ENCODE measurements around the gene PRF1.

PRF1 gene

DNA sequence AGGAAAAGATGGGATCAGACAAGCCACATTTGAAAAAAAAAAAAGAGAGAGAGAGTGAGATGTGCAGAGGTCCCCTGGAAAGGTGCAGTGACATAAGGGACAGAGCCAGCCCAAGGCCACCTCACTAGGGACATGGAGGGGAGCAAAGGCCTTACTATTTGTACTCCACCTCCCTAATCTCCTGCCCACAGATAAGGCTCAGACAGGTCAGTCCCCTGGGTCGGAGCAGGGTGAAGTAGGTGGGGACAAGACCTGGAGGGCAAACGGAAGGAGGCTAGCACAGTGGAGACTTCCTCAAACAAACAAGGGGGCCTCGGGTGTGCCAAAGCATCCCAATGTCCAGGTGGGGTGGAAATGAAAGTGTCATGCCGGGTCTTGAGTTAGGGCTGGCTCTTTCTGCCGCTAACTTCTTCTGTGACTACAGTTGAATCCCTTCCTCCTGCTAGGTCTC is 7.0 kb downstream of the PRF1 start:
- Histone ChIP-seq H3K9me3 (ENCODE audit: control insufficient read depth in 1 of 2, low read length in 2 of 2) (no peaks in the 10 kb centered on the region), H3K4me1 (ENCODE audit: control insufficient read depth in 1 of 2, insufficient read depth in 2 of 2, low read length in 2 of 2) (peaks cover 8 to 9% of the 10 kb centered on the region in 2 donors), H3K27ac (ENCODE audit: low read depth, low read length) (no peak overlapping the region), H3K9ac (ENCODE audit: low read depth in 1 of 2, low read length in 2 of 2) (no peak overlapping the region), H3K4me3 (ENCODE audit: low read depth in 1 of 2, low read length in 2 of 2) (no peak overlapping the region), H3K27me3 (ENCODE audit: control insufficient read depth in 1 of 2, insufficient read depth in 2 of 2, low read length in 2 of 2) (no peaks in the 10 kb centered on the region), H3K36me3 (ENCODE audit: control insufficient read depth in 1 of 2, insufficient read depth in 2 of 2, low read length in 2 of 2) (no peaks in the 10 kb centered on the region)

DNA sequence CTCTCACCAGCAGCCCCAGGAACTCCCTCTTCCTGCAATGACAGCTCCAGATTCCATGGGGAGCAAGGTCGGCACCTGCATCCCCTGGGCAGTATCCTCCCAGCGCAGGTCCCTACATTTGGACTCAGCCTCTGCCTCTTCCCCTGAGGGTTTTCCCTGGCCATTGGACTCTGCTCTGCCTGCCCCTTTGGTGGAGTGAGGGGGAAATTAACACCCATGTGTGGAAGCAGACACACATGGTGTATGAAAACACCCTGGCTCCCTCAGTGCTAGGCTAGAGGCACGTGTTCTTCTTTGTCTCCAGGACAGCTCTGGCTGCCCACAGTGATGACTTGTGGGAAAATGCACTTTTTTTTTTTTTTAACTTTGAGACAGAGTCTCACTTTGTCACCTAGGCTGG is 8.4 kb downstream of the PRF1 start:
- no peaks in the 10 kb centered on the region for H3K9me3 ChIP-seq (ENCODE audit: control insufficient read depth in 1 of 2, low read length in 2 of 2)
- H3K4me3 ChIP-seq (ENCODE audit: low read depth in 1 of 2, low read length in 2 of 2) = no peak overlapping the region
- no peaks in the 10 kb centered on the region for H3K36me3 ChIP-seq (ENCODE audit: control insufficient read depth in 1 of 2, insufficient read depth in 2 of 2, low read length in 2 of 2)
- no peak overlapping the region for H3K27ac ChIP-seq (ENCODE audit: low read depth, low read length)
- H3K27me3 ChIP-seq (ENCODE audit: control insufficient read depth in 1 of 2, insufficient read depth in 2 of 2, low read length in 2 of 2) = no peaks in the 10 kb centered on the region
- H3K4me1 ChIP-seq (ENCODE audit: control insufficient read depth in 1 of 2, insufficient read depth in 2 of 2, low read length in 2 of 2) = peaks cover 9 to 11% of the 10 kb centered on the region in 2 donors
- H3K9ac ChIP-seq (ENCODE audit: low read depth in 1 of 2, low read length in 2 of 2) = no peak overlapping the region

DNA sequence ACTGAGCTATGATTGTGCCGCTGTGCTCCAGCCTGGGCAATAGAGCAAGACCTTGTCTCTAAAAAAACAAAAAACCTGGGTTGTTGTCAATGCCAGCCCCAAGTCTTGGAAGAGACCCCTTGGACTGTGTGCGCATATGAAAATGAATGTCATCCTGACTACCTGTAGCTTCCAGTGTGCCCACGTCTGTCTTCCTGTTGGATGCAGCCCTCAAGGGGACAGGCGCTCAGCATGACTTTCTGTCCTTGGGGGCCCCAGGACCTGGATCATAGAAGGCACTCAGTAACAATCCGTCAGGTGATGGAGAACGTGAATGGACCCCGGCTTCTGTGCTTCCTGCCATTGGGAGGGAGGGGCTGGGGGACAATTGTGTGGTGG is 9.0 kb downstream of the PRF1 start:
- no peaks in the 10 kb centered on the region for H3K27me3 ChIP-seq (ENCODE audit: control insufficient read depth in 1 of 2, insufficient read depth in 2 of 2, low read length in 2 of 2)
- no peaks in the 10 kb centered on the region for H3K36me3 ChIP-seq (ENCODE audit: control insufficient read depth in 1 of 2, insufficient read depth in 2 of 2, low read length in 2 of 2)
- no peak overlapping the region for H3K27ac ChIP-seq (ENCODE audit: low read depth, low read length)
- H3K4me1 ChIP-seq (ENCODE audit: control insufficient read depth in 1 of 2, insufficient read depth in 2 of 2, low read length in 2 of 2) = peaks cover 9 to 11% of the 10 kb centered on the region in 2 donors
- H3K9me3 ChIP-seq (ENCODE audit: control insufficient read depth in 1 of 2, low read length in 2 of 2) = no peaks in the 10 kb centered on the region
- no peak overlapping the region for H3K9ac ChIP-seq (ENCODE audit: low read depth in 1 of 2, low read length in 2 of 2)
- H3K4me3 ChIP-seq (ENCODE audit: low read depth in 1 of 2, low read length in 2 of 2) = no peak overlapping the region

DNA sequence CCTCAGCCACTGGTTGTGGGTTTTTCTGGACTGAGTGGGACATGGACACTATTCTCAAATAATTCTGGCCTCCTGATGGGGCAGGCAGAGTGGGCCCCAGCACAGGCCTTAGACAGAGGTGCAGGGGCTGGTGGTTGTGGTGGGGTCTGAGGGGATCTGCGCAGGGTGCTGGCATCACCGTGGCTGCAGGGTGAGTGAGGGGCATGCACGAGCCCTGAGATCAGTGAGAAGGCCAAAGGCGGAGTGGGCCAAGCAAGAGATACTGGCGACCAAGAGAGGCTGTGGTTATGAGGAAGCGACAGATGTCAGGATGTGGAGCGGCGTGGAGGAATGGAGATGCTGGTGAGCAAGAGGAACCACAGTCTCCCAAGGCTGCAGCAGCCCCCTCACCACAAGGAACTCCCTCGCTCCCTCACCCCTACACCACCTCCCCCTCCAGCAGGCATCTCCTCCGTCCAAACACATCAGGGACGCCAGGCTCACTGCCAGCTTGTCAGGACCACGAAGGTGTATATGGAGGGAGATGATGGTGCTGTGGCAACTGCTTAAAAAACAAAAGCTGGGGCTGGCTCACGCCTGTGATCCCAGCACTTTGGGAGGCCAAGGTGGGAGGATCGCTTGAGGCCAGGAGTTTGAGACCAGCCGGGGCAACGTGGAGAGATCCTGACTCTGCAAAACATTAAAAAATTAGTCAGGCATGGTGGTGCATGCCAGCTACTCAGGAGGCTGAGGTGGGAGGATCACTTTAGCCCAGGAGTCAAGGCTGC is 9.6 kb downstream of the PRF1 start:
- no peaks in the 10 kb centered on the region for H3K9me3 ChIP-seq (ENCODE audit: control insufficient read depth in 1 of 2, low read length in 2 of 2)
- no peaks in the 10 kb centered on the region for H3K27me3 ChIP-seq (ENCODE audit: control insufficient read depth in 1 of 2, insufficient read depth in 2 of 2, low read length in 2 of 2)
- no peak overlapping the region for H3K27ac ChIP-seq (ENCODE audit: low read depth, low read length)
- H3K4me1 ChIP-seq (ENCODE audit: control insufficient read depth in 1 of 2, insufficient read depth in 2 of 2, low read length in 2 of 2) = peaks cover 9 to 11% of the 10 kb centered on the region in 2 donors
- no peak overlapping the region for H3K9ac ChIP-seq (ENCODE audit: low read depth in 1 of 2, low read length in 2 of 2)
- H3K4me3 ChIP-seq (ENCODE audit: low read depth in 1 of 2, low read length in 2 of 2) = no peak overlapping the region
- H3K36me3 ChIP-seq (ENCODE audit: control insufficient read depth in 1 of 2, insufficient read depth in 2 of 2, low read length in 2 of 2) = no peaks in the 10 kb centered on the region

DNA sequence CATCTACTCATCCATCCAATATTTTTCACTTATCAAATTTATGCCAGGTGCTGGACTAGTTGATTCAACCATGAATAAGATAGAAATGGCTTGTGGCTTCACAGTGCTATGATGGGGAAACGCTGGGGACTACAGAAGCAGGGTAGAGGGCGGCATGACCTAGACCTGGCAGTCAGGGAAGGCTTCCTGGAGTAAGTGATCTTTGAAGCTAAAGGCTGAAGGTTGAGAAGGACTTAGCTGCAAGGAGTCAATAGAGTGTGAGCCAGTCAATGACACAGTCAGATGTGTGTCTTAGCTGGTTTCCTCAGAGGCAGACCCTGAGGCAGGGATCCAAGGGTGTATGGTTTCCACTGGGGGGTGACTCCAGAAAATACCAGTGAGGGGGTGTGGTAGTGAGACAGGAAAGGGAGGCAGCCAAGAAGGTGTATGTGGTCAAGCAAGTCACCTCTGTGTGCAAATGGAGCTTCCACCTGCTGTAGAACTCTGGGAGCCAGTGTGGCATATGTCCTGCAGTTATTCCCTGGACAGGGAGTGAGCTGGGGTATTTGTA is 10.3 kb downstream of the PRF1 start:
- Histone ChIP-seq H3K36me3 (ENCODE audit: control insufficient read depth in 1 of 2, insufficient read depth in 2 of 2, low read length in 2 of 2) (no peaks in the 10 kb centered on the region), H3K4me3 (ENCODE audit: low read depth in 1 of 2, low read length in 2 of 2) (no peak overlapping the region), H3K9ac (ENCODE audit: low read depth in 1 of 2, low read length in 2 of 2) (no peak overlapping the region), H3K9me3 (ENCODE audit: control insufficient read depth in 1 of 2, low read length in 2 of 2) (no peaks in the 10 kb centered on the region), H3K27ac (ENCODE audit: low read depth, low read length) (no peak overlapping the region), H3K27me3 (ENCODE audit: control insufficient read depth in 1 of 2, insufficient read depth in 2 of 2, low read length in 2 of 2) (no peaks in the 10 kb centered on the region), H3K4me1 (ENCODE audit: control insufficient read depth in 1 of 2, insufficient read depth in 2 of 2, low read length in 2 of 2) (peaks cover 9 to 11% of the 10 kb centered on the region in 2 donors)

DNA sequence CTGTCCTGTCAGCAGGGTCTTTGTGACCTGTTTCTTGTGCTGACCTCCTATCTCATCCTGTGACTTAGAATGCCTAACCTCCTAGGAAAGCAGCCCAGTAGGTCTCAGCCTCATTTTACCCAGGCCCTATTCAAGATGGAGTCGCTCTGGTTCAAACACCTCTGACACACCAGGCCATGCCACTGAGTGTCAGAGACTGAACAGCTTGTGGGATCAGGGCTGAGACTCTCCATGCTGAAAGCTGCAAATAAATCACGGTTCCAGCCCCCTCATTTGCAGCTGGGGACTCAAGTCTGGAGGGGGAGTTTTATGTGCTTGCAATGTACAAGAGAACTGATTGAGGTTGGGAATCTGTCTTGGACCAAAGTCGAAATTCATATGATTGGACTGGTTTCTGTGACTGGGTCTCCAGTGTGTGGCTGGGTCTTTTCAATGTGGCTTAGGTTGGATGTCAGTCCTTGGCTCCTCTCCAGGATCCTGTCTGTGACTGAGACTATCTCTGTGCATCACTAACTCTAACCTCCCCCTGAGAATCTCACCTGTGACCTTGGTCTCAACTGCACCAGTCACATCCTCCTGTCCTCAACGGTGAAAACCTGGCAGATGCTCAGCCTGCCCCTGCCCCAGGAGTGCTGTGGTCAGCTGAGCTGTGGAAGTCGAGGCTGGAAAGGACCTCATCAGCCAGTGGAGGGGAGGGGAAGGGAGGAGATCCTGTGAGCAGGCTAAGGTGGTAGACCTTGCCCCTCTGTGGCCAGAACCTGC is 11.7 kb downstream of the PRF1 start:
- H3K27ac ChIP-seq (ENCODE audit: low read depth, low read length) = no peak overlapping the region
- H3K9me3 ChIP-seq (ENCODE audit: control insufficient read depth in 1 of 2, low read length in 2 of 2) = no peaks in the 10 kb centered on the region
- H3K4me1 ChIP-seq (ENCODE audit: control insufficient read depth in 1 of 2, insufficient read depth in 2 of 2, low read length in 2 of 2) = peaks cover 3 to 4% of the 10 kb centered on the region in 2 donors
- H3K36me3 ChIP-seq (ENCODE audit: control insufficient read depth in 1 of 2, insufficient read depth in 2 of 2, low read length in 2 of 2) = no peaks in the 10 kb centered on the region
- no peaks in the 10 kb centered on the region for H3K27me3 ChIP-seq (ENCODE audit: control insufficient read depth in 1 of 2, insufficient read depth in 2 of 2, low read length in 2 of 2)
- no peak overlapping the region for H3K9ac ChIP-seq (ENCODE audit: low read depth in 1 of 2, low read length in 2 of 2)
- no peak overlapping the region for H3K4me3 ChIP-seq (ENCODE audit: low read depth in 1 of 2, low read length in 2 of 2)

DNA sequence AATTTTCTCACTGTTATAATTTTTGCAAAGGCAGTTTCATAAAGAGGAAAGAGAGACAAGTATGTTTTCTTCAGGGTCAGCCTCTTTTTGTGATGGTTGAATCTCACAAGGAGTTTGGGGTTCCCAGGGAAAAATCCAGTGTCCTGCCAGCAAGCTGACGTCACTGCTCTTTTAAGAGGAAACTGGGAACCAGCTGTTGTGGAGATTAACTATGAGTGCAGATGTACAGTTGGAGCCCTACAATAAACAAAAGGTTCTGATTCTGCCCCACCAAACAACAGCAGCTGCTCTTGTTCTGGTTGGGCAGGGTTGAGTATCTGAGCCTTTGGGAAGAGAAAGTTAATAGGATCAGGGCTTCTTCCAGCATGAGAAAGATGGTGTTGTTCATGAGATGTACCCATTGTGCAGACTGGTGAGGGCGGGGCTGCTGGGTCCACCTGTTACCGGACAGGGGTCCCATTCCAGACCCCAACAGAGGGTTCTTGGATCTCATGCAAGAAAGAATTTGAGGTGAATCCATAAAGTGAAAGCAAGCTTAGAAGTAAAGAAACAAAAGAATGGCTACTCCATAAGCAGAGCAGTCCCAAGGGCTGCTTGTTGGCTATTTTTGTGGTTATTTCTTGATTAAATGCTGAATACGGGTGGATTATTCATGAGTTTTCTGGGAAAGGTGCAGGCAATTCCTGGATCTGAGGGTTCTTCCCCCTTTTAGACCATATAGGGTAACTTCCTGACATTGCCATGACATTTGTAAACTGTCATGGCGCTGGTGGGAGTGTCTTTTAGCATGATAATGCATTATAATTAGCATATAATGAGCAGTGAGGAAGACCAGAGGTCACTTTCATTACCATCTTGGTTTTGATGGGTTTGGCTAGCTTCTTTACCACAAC is 12.5 kb downstream of the PRF1 start:
- Histone ChIP-seq H3K27ac (ENCODE audit: low read depth, low read length) (no peak overlapping the region), H3K4me3 (ENCODE audit: low read depth in 1 of 2, low read length in 2 of 2) (no peak overlapping the region), H3K9me3 (ENCODE audit: control insufficient read depth in 1 of 2, low read length in 2 of 2) (no peaks in the 10 kb centered on the region), H3K36me3 (ENCODE audit: control insufficient read depth in 1 of 2, insufficient read depth in 2 of 2, low read length in 2 of 2) (no peaks in the 10 kb centered on the region), H3K27me3 (ENCODE audit: control insufficient read depth in 1 of 2, insufficient read depth in 2 of 2, low read length in 2 of 2) (no peaks in the 10 kb centered on the region), H3K4me1 (ENCODE audit: control insufficient read depth in 1 of 2, insufficient read depth in 2 of 2, low read length in 2 of 2) (peaks cover 3 to 5% of the 10 kb centered on the region in 2 donors), H3K9ac (ENCODE audit: low read depth in 1 of 2, low read length in 2 of 2) (no peak overlapping the region)

DNA sequence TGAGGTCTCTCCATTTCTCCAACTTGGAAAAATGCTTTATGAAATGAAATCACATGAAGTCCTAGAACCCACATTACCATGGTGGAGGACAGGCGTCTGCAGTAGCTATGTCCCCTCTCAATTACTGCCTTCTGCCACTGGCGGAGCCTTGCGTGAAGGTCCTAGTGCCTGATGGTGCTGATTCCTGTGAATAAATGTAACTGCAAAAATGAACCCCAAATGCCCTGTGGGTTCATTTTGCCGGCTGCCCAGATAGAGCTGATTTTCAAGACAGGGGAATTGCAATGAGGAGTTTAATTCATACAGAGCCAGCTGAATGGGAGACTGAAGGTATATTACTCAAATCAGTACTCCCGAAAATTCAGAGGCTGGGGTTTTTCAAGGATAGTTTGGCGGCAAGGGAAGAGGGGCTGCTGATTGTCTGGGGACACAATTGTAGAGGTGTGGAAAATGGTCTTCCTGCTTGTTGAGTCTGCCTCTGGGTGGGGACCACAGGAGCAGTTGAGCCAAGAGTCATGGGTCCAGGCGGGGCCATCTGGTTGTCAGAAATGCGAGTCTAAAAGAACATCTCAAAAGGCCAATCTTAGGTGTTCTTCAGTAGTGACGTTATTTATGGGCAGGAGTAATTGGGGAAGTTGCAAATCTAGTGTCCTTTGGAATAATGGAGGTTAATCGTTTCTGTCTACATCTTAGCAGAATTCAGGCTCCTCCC is 13.5 kb downstream of the PRF1 start:
- H3K27ac ChIP-seq (ENCODE audit: low read depth, low read length) = no peak overlapping the region
- no peak overlapping the region for H3K9ac ChIP-seq (ENCODE audit: low read depth in 1 of 2, low read length in 2 of 2)
- no peaks in the 10 kb centered on the region for H3K9me3 ChIP-seq (ENCODE audit: control insufficient read depth in 1 of 2, low read length in 2 of 2)
- H3K4me3 ChIP-seq (ENCODE audit: low read depth in 1 of 2, low read length in 2 of 2) = no peak overlapping the region
- H3K27me3 ChIP-seq (ENCODE audit: control insufficient read depth in 1 of 2, insufficient read depth in 2 of 2, low read length in 2 of 2) = no peaks in the 10 kb centered on the region
- H3K4me1 ChIP-seq (ENCODE audit: control insufficient read depth in 1 of 2, insufficient read depth in 2 of 2, low read length in 2 of 2) = peaks cover 3 to 10% of the 10 kb centered on the region in 2 donors
- H3K36me3 ChIP-seq (ENCODE audit: control insufficient read depth in 1 of 2, insufficient read depth in 2 of 2, low read length in 2 of 2) = no peaks in the 10 kb centered on the region

DNA sequence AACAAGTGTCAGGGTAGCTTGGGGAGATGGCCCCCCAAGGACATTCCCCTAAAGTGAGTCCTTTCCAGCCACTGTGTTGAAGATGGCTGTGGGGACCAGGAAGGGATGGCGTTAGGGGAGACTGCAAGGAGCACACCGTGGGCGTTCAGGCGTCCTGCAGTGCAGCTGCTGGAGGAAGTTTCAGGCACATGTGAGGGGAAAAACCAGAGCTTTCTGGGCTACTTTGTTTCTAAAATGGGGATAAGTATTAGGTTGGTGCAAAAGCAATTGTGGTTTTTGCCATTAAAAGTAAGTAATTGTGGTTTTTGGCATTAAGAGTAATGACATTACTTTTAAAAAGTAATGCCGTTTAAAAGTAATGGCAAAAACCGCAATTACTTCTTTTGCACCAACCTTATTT is 14.3 kb downstream of the PRF1 start:
- no peak overlapping the region for H3K27ac ChIP-seq (ENCODE audit: low read depth, low read length)
- H3K27me3 ChIP-seq (ENCODE audit: control insufficient read depth in 1 of 2, insufficient read depth in 2 of 2, low read length in 2 of 2) = no peaks in the 10 kb centered on the region
- H3K9ac ChIP-seq (ENCODE audit: low read depth in 1 of 2, low read length in 2 of 2) = no peak overlapping the region
- no peak overlapping the region for H3K4me3 ChIP-seq (ENCODE audit: low read depth in 1 of 2, low read length in 2 of 2)
- no peaks in the 10 kb centered on the region for H3K9me3 ChIP-seq (ENCODE audit: control insufficient read depth in 1 of 2, low read length in 2 of 2)
- no peaks in the 10 kb centered on the region for H3K36me3 ChIP-seq (ENCODE audit: control insufficient read depth in 1 of 2, insufficient read depth in 2 of 2, low read length in 2 of 2)
- peaks cover 3 to 10% of the 10 kb centered on the region in 2 donors for H3K4me1 ChIP-seq (ENCODE audit: control insufficient read depth in 1 of 2, insufficient read depth in 2 of 2, low read length in 2 of 2)
